Fibroblast of gingiva (primary cell): ENCODE data around the gene PTX4.
A peak's percentile ranks its signal among the peaks of the same experiment; 100 is the strongest.

Source experiments
- DNase-seq: peaks from one replicate; pipeline ENCODE4 v3.0.0-alpha.2; 2011; ENCODE audit warnings: low read depth

Gene PTX4

GRCh38 chr16:1459967-1460366 lies 28.8 kb downstream of the PTX4 start:
- DNase-seq = no peak

DNA sequence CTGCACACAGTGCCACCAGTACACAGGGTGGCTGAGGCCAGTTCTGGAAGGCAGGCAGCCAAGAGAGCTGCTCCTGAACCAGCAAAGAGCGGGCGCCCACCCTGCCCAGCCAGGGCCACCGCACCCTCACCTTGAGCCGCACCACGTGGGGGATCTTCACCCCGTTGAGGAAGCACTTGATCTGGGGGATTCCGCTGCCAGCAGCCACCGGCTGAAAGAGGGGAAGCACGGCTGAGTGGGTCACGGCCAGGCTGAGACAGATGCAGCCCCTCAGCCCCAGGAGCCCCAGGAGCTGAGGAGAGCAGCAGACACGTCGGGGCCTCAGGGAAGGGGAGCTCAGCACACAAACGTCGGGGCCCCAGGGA lies 29.8 kb downstream of the PTX4 start:
- DNase-seq = no peak

- DNase-seq = peak; percentile 19
These were observed 30.3 kb downstream of the PTX4 start for GRCh38 chr16:1458336-1458976.

DNA sequence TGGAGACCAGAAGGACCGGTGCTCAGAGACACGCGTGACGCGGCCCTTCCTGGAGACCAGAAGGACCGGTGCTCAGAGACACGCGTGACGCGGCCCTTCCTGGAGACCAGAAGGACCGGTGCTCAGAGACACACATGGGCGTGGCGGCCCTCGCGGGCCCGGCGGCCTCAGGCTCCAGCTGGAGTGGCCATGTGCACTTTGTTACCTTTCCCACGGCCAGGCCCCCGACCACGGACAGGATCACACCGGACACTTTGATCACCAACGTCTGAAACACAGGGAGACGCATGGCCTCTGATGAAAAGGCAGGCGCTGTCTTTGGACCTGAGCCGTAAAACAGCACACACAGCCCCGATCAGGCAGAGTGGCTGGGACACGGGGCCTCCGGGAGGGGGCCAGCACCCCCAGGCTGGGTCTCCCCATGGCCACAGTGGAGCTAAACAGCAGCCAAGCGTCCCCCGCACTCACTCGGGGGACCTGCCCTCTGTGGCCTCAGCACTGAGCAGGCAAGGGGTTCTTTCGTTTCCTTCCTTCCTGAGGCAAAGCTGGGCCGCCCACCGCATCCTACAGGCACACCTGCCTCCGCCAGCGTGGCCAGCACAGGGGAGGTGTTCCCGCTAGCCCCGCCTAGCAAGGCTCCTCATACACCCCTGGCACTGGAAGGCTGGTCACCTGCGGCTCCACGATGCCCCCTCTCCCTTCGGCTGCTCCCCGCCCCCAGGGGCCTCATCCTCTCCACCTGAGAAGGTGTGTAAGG lies 31.1 kb downstream of the PTX4 start:
- no peak for DNase-seq

DNA sequence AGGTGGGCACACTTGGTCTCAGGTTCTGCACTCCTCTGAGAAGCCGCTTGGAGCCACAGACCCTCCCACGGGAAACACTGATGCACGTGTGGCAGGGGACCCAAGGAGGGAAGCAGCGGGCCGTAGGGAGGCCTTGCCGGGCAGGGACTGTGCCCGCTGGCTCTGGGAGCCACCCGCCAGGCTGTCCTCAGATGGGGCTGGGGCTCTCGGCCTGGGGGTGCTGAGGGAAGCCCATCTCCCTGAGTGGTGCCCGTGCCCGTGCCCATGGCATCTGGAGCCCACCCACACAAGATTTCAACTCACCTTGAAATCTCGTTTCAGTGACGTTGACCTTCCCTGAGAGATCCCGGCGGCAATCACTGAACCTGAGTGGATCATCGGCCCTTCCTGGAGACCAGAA lies 31.8 kb downstream of the PTX4 start:
- no peak for DNase-seq

GRCh38 chr16:1455190-1456171 lies 33.3 kb downstream of the PTX4 start:
- DNase-seq = no peak

- DNase-seq = no peak
These were observed 34.2 kb downstream of the PTX4 start for GRCh38 chr16:1454561-1454960.

- no peak for DNase-seq
These were observed 35.4 kb downstream of the PTX4 start for GRCh38 chr16:1453316-1453715.

DNA sequence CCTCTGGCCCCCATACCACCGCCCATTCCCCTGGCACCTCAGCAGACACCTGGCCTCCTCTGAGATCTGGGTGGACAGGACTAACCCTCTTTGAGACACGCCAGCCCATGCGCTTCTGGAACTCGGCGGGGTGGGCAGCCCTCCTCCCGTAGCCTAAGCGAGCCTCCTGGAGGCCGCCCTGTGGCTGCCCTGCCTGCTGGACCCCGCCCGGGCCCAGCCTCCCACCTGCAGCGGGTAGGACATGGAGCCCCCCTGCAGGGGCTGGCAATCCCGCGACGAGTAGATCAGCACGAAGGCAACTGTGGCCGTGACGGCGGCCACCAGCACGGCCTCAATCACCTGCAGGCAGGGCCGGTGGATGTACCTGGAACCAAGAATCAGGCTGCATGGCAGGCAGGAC lies 36.2 kb downstream of the PTX4 start:
- no peak for DNase-seq

DNA sequence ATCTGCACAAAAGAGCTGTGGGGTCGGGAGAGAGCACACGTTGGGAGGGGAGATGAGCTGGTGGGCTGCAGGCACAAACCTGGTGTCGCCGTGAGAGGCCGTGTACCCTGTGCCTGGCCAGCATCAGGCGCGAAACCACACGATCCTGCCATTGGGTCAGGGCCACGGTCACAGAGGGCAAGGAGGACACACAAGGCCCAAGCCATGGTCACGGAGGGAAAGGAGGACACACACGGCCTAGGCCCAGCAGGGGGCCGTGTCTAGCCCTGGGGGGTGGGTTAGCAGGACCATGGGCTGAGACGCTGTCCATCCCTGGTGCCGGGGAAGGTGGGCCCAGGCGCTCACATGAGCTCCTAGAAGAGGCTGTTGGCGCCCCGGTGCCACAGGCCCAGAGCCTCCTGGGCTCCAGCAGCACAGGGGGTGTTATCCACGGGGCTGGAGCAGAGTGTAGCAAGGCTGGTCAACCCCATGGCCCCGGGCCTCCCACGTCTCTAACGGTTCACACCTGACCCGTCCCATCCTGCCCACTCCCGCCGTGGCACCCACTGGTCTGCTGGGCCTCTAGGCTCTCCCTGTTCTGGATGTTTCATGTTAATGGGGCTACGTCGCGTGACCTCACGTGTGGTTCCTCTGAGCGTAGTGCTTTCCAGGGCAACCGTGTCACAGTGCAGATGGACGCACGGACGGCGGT lies 36.9 kb downstream of the PTX4 start:
- DNase-seq = no peak

DNA sequence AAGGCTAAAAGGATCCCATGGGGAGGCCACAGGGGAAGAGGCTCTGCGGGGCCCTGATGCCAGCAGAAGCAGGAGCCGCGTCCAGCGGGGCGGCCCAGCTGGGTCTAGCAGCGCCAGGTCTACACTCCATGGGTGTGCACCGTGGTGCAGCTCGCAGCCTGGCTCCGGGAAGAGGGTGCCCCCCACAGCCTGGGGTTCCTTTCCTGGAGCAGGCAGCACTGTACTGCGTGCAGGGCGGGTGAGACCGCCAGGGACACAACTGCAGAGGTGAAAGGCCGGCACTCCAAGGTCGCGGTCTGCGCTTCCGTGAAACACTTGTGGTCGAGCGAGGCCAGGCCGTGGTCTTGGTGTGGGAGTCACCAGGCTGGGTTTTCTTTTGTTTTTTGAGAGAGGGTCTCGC lies 37.9 kb downstream of the PTX4 start:
- no peak for DNase-seq

GRCh38 chr16:1450218-1450617 lies 38.5 kb downstream of the PTX4 start:
- DNase-seq = no peak

- DNase-seq = no peak
These were observed 39.4 kb downstream of the PTX4 start for GRCh38 chr16:1449201-1449788.

GRCh38 chr16:1448536-1449116 lies 40.1 kb downstream of the PTX4 start:
- DNase-seq = no peak

DNA sequence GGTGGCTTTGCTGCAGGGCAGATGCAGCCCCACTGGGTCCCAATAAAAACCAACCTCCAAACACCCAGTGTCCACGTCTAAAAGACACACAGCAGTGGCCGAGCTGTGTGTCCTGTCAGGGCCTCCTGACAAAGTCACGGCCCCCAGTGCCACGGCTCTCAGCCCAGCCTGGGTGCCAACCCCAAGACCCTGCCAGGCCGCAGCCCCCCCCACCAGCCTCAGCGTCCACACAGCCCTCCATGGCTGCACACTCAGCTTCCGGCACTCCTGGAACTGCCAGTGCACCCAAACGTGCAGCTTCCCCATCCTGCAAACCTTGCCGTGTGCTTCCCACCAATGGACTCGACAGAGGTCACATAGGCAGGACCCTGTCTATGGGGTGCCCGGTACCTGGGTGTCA lies 40.8 kb downstream of the PTX4 start:
- DNase-seq = no peak

DNA sequence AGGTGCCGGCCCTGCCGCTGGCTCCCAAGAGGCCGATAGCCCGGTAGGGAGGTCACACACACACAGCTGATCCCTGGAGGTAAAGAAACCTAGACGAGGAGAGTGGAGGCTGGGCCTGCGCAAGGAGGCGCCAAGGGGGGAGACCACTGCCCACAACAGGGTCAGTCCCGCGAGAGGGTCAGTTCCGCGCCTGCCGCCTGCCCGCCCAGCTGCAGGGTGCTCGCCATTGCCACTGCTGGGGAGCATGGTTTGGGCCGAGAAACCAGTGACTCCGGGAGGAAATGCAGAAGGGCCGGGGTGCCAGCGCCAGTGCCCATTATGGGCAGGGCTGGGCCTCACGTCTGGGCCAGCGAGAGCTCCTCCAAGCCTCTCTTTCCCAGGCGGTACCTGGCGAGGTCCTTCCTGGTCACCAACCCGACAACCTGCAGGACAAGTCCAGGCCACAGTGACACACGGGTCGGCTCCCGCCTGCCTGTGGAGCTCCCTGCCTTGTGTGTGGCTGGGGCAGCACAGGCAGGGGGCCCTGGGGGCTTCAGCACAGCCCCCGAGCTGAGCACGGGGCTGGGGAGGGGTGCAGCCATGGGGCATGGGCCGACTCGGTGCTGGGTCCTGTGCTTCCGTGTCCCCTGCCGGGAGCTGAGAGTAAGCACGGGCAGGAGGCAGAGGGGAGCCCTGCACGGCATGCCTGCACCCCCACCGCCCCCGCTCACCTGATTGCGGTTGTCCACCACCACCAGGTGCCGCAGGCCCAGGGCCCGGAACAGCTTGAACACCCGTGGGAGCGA lies 42.3 kb downstream of the PTX4 start:
- no peak for DNase-seq

DNA sequence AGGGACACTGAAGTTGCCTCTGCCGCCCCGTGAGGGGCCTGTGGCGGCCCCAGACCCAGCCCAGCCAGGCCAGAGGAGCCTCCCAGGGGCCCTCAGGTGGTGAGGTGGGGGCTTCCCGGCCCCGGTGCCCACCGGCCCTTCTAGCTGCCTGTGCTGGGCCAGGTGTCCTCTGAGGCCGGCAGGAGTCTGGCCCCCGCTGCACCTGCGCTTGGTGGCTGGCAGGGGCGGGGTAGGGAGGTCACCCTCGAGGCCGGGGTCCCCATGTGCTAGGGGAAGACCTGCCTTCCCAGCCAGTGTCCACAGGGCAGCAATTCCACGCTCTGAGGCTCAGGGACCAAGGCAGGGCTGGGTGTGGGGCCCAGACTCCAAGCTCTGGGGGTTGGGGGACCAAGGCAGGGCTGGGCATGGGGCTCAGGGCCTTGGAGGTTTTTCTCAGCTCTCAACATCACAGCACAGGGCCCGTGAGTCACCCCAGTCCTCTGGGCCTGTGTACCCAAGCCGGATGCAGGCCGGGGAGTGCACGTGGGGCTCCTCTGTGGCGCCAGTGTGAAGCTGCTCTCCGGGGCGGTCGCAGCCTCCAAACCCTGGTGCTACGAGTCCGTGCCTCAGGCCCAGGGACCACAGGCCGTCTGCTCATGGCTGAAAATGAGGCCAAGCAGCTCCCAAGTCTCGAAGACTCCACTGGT lies 43.1 kb downstream of the PTX4 start:
- no peak for DNase-seq

GRCh38 chr16:1444730-1445517 lies 43.8 kb downstream of the PTX4 start:
- DNase-seq = no peak
